DMS79 (cell line): Measurements from ENCODE around the gene ECM1.

Experiments used
- DNase-seq: peaks from one replicate; lab custom pipeline; 2025; lab: John Stamatoyannopoulos, UW

Gene ECM1

GRCh38 chr1:150507912-150508864 lies at the start of gene ECM1:
Gene ECM1 (plus strand): TSS chr1:150508109. CDS start chr1:150508210, 101 bp downstream.
- no peak for DNase-seq

- peak; percentile 55 for DNase-seq
These were observed 43.5 kb upstream of the ECM1 start for GRCh38 chr1:150464422-150464826.

- no peak for DNase-seq
These were observed 40.9 kb upstream of the ECM1 start for GRCh38 chr1:150466964-150467363.

GRCh38 chr1:150469291-150469690 lies 38.6 kb upstream of the ECM1 start:
- no peak for DNase-seq

- DNase-seq = no peak
These were observed 35.2 kb upstream of the ECM1 start for GRCh38 chr1:150472601-150473200.

DNA sequence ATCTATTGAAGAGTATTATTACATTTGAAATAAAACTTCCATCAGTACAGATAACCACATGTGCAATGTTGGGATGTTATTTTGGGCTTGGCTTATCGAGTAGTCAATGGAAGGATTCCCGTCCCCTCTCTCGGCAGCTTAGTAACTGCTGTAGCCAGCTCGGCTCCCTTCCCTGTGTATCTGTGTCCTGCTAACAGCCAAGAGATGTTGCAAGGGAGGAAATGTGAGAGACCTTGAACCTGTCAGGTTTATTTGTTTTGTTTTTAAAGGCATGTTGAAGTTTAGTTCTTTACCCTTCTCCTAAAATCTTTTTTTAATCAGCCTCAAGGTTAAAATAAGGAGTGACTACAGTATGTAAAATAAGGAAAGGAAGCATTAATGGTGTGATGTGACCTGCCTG lies 34.2 kb upstream of the ECM1 start:
- DNase-seq = no peak

- DNase-seq = no peak
These were observed 33.0 kb upstream of the ECM1 start for GRCh38 chr1:150474869-150475268.

DNA sequence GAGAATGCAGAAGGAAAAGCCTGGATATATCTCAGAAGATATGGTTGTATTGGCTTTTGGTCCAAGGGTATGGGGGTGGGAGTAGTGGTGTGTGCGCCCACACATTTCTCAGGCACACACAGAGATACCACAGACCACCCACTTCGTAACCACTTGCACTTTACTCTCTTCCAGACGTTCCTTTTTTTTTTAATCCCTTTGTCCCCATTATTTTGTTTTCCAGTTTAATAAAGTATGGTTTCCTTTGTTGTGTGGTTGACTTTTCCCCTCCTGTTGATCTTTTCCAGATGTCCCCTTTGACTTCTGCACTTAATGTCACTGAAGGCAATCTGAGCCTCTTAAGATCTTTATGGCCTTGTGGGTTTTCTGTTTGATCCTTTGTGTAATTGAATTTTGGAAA lies 31.2 kb upstream of the ECM1 start:
- DNase-seq = peak; percentile 59

DNA sequence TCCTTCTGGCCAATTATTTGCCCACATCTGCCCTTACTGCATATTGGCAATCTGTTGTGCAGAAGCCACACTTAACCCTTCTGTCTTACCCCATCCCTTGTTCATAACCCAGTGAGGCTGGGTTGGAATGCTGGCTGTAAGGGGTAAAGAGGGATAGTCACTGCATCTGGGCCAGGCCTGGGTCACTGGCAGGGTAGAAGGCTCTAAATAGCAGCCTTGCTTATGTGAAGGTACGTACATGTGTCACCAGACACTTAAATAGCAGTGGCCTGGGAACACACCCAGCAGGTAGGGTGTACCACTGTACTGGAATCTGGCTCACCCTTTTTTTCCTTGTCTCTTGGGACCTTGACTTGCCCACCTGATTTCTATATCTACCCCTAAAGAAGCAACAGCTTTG lies 30.6 kb upstream of the ECM1 start:
- no peak for DNase-seq

DNA sequence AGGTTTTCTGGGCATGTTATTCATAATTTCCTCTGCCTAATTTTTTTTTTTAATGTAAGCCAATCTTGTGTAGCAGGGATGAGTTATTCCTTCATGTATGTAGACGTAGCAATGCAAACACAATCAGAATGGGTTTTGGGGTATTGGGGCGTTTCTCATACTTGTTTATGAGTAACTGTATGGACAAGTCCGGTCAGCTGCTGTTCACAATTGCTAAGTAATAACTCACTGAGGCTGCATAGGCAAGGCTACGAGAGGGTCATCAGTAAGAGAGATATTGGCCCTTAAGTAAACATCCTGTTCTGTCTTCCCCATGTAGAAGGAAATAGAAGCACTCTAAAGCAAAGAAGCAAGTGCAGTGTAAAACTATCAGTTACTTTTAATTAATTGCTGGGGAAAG lies 30.2 kb upstream of the ECM1 start:
- DNase-seq = no peak

GRCh38 chr1:150479370-150479769 lies 28.5 kb upstream of the ECM1 start:
- no peak for DNase-seq

GRCh38 chr1:150479927-150480352 lies 28.0 kb upstream of the ECM1 start:
- no peak for DNase-seq

GRCh38 chr1:150484431-150484830 lies 23.5 kb upstream of the ECM1 start:
- DNase-seq = no peak

DNA sequence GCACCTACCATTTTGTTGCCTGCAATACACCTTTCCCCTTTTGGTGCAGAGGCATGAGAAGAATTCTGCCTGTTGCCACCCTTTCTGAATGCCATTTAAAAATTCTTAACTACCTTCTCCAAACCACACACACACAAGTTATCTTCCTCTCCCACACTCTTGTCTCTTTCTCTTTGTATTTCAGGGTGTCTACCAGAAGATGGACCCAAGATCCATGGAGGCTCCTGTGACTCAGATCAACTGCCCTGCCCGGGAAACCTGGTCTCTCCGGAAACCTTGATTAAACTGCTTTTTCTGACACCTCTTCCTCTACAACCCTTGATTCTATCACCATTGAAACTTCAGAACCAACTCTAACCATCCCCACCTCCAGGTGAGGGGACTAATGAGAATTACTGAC lies 23.0 kb upstream of the ECM1 start:
- no peak for DNase-seq

GRCh38 chr1:150486966-150487762 lies 20.7 kb upstream of the ECM1 start, which contains the start of gene TARS2:
Gene TARS2 (plus strand): TSS chr1:150487419. CDS start chr1:150487451, 32 bp downstream.
- DNase-seq = peak; percentile 94

DNA sequence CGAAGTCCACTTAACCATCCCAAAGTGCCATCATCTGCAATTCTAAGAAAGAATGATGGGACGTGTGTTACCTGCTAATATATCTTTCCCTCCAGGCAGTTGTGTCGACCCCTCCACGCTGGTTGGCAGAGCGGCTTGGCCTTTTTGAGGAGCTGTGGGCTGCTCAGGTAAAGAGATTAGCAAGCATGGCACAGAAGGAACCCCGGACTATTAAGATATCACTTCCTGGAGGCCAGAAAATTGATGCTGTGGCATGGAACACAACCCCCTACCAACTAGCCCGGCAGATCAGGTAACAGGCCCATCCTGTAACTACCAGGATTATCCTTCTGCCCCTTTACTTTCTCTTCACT lies 20.2 kb upstream of the ECM1 start:
- no peak for DNase-seq

- DNase-seq = no peak
These were observed 14.7 kb upstream of the ECM1 start for GRCh38 chr1:150493175-150493574.

DNA sequence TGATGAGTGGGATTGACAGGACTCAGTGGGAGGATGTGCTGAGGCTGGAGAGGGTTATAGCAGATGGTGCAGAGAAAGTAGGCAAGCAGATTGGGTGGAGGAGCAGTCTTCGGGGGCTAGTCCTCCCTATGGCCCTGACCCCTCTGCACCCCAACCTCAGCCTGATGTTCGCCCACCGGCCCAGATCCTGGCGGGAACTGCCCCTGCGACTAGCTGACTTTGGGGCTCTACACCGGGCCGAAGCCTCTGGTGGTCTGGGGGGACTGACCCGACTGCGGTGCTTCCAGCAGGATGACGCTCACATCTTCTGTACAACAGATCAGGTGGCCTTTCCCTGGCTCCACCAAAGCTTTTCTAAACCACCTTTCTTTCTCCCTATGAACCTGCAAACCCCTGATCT lies 9.6 kb upstream of the ECM1 start:
- no peak for DNase-seq

- DNase-seq = no peak
These were observed 2.5 kb upstream of the ECM1 start for GRCh38 chr1:150505431-150505830.

DNA sequence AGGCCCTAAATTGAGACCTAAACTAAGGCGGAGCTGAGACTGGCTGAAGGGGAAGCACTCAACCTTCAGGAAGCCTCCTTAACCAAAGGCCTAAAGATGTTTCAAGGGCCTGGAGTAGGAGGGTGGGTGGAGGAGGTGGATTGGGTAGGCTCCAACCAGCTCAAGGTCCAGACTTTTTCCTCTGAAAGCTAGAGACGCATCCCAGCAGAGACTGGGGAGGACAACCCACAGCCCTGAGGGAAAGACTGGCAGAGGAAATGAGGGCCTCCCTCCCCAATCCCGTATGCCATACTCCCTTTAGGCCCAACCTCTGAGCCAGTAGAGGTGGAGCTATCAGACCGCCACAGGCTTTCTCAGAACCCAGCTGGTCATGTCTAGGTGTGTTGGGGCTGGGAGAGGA lies 1.1 kb downstream of the ECM1 start:
- DNase-seq = no peak

GRCh38 chr1:150511551-150511950 lies 3.6 kb downstream of the ECM1 start:
- DNase-seq = no peak

DNA sequence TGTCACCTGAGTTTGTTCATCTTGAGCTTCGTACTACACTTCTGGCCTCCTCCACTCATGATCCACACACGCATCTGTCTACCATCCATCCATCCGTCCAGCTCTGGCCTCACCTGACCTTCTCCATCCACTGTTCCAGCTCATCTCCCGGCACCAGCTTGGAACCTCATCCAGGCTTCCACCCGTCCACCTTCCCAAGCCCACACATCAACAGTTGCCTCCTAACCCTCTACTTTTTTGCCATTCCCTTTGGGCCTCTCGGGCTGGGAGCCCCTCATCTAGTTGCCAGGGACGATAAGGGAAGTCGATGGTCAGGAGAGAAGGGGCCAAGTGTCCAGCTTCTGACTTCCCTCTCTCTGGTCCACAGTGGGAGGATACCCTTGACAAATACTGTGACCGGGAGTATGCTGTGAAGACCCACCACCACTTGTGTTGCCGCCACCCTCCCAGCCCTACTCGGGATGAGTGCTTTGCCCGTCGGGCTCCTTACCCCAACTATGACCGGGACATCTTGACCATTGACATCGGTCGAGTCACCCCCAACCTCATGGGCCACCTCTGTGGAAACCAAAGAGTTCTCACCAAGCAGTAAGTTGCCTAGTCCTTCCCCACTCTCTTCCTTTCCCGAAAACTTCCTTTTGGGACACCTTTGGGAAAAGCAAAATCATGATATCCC lies 4.2 kb downstream of the ECM1 start:
- DNase-seq = no peak
